Measurements from ENCODE around the gene MROH9.

The MROH9 gene

DNA sequence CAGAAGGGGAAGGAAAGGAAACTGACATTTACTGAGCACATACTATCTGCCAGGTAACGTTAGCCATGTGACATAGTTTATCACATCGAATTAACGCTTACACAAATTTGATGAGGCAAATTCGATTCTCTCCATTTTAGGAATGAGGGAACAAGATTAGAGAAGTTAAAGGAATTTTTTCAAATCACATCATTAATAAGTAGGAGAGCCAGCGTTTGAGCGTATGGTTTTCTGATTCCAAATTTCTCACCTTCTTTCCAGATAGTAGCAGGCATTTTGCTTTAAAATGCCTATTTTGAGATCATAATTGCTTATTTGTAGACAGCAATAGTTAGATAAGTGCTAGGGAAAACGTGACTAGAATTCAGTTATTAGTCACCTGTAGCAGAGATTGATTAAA is 174.6 kb downstream of the MROH9 start:
- Histone ChIP-seq H3K27ac (ENCODE audit: low read length) (no peak overlapping the region), H3K4me3 (ENCODE audit: low read length) (no peak overlapping the region), H3K27me3 (replicated peaks; ENCODE audit: insufficient read depth, low read length) (no peaks in the 10 kb centered on the region), H3K9me3 (replicated peaks; ENCODE audit: insufficient read depth, low read length) (no peaks in the 10 kb centered on the region), H2AFZ (ENCODE audit: low read length) (no peak overlapping the region), H3K4me1 (ENCODE audit: low read length) (no peaks in the 10 kb centered on the region), H3K9ac (ENCODE audit: low read length) (no peak overlapping the region), H3K36me3 (replicated peaks; ENCODE audit: insufficient read depth, low read length) (no peaks in the 10 kb centered on the region), H3F3A (ENCODE audit: insufficient read depth, low read length) (no peaks in the 10 kb centered on the region), H4K20me1 (ENCODE audit: insufficient read depth, low read length) (no peaks in the 10 kb centered on the region), H3K4me2 (ENCODE audit: low read depth, low read length) (no peak overlapping the region), H3K79me2 (ENCODE audit: low read length) (no peaks in the 10 kb centered on the region), H3K9me2 (replicated peaks; ENCODE audit: insufficient read depth, low read length) (no peaks in the 10 kb centered on the region)
- TF ChIP-seq EZH2 (optimal IDR thresholded peaks at IDR 0.05; ENCODE audit: low read depth, low read length) (no peak), EZH2phosphoT487 (IDR thresholded peaks at IDR 0.05; ENCODE audit: low read length) (no peak)
- TF ChIP-seq, protein P1, sequence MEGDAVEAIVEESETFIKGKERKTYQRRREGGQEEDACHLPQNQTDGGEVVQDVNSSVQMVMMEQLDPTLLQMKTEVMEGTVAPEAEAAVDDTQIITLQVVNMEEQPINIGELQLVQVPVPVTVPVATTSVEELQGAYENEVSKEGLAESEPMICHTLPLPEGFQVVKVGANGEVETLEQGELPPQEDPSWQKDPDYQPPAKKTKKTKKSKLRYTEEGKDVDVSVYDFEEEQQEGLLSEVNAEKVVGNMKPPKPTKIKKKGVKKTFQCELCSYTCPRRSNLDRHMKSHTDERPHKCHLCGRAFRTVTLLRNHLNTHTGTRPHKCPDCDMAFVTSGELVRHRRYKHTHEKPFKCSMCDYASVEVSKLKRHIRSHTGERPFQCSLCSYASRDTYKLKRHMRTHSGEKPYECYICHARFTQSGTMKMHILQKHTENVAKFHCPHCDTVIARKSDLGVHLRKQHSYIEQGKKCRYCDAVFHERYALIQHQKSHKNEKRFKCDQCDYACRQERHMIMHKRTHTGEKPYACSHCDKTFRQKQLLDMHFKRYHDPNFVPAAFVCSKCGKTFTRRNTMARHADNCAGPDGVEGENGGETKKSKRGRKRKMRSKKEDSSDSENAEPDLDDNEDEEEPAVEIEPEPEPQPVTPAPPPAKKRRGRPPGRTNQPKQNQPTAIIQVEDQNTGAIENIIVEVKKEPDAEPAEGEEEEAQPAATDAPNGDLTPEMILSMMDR (IDR thresholded peaks at IDR 0.05; ENCODE audit: low read length), result no peak
- DNase-seq, result no peak

DNA sequence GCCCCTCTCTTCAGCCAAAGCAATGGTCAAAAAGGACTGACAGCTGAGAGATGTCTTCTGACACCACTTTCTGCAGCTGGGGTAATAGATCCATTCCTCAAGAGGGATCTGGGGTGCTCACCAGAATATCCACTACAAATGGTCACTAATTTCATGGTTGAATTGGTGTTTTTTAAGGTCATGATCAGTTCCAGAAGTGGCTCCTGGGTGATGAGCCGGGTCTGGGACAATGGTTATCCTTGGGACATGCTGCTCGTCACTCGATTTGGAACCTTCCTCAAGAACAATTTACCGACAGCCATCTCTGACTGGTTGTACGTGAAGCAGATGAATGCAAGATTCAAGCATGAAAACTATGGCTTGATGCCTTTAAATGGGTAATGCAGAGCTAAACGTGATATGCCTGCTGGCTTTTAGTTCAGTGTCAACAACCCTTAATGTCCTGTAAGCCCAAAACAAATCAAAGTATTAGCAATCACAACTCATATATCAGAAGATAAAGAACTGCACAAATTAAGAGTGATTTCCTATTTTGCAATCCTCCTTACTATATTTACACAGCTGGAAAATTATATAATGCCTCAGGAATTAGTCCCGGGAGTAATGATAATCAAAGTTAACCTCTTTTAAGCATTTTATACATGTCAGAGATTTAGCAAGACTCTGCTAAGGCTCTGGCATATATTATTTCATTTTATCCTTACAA is 175.4 kb downstream of the MROH9 start:
- Histone ChIP-seq H3K9me3 (replicated peaks; ENCODE audit: insufficient read depth, low read length) (no peaks in the 10 kb centered on the region), H3K27ac (ENCODE audit: low read length) (no peak overlapping the region), H3K27me3 (replicated peaks; ENCODE audit: insufficient read depth, low read length) (no peaks in the 10 kb centered on the region)

DNA sequence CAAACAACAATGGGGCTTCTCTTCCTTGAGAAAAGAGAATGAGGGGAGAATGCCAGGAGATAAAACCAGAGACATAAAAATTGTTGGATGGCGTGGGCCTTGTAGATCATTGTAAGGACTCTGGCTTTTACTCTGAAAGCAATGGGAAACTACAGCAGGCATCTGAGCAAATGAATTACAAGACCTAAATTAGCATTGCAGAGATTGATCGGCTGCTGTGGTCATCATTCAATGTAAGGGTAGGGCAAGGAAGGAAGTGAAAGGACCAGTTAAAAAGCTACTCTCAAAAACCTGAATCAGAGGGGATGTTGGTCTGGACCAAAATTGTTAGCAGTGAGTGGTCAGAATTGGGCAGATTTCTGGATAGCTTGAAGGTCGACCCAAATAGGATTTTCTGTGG is 176.8 kb downstream of the MROH9 start:
- no peak overlapping the region for H3K4me2 ChIP-seq (ENCODE audit: low read depth, low read length)
- H3K9me2 ChIP-seq (replicated peaks; ENCODE audit: insufficient read depth, low read length), result no peaks in the 10 kb centered on the region
- no peaks in the 10 kb centered on the region for H3K36me3 ChIP-seq (replicated peaks; ENCODE audit: insufficient read depth, low read length)
- no peak for DNase-seq
- H4K20me1 ChIP-seq (ENCODE audit: insufficient read depth, low read length), result no peaks in the 10 kb centered on the region
- no peaks in the 10 kb centered on the region for H3K9me3 ChIP-seq (replicated peaks; ENCODE audit: insufficient read depth, low read length)
- no peak overlapping the region for H3K4me3 ChIP-seq (ENCODE audit: low read length)
- H3K27me3 ChIP-seq (replicated peaks; ENCODE audit: insufficient read depth, low read length), result no peaks in the 10 kb centered on the region
- H3K79me2 ChIP-seq (ENCODE audit: low read length), result no peaks in the 10 kb centered on the region
- no peak overlapping the region for H3K9ac ChIP-seq (ENCODE audit: low read length)
- H3F3A ChIP-seq (ENCODE audit: insufficient read depth, low read length), result no peaks in the 10 kb centered on the region
- no peaks in the 10 kb centered on the region for H3K4me1 ChIP-seq (ENCODE audit: low read length)
- TF ChIP-seq, protein P1 (IDR thresholded peaks at IDR 0.05; ENCODE audit: low read length), result no peak
- TF ChIP-seq EZH2 (optimal IDR thresholded peaks at IDR 0.05; ENCODE audit: low read depth, low read length), result no peak
- no peak overlapping the region for H3K27ac ChIP-seq (ENCODE audit: low read length)
- H2AFZ ChIP-seq (ENCODE audit: low read length), result no peak overlapping the region

More for the DNA sequence above, 175.4 kb downstream of the MROH9 start:
- Histone ChIP-seq H3K9ac (ENCODE audit: low read length) (no peak overlapping the region), H3K4me1 (ENCODE audit: low read length) (no peaks in the 10 kb centered on the region), H3K9me2 (replicated peaks; ENCODE audit: insufficient read depth, low read length) (no peaks in the 10 kb centered on the region), H3K4me3 (ENCODE audit: low read length) (no peak overlapping the region), H4K20me1 (ENCODE audit: insufficient read depth, low read length) (no peaks in the 10 kb centered on the region), H3K36me3 (replicated peaks; ENCODE audit: insufficient read depth, low read length) (no peaks in the 10 kb centered on the region), H2AFZ (ENCODE audit: low read length) (no peak overlapping the region), H3K4me2 (ENCODE audit: low read depth, low read length) (no peak overlapping the region), H3K79me2 (ENCODE audit: low read length) (no peaks in the 10 kb centered on the region), H3F3A (ENCODE audit: insufficient read depth, low read length) (no peaks in the 10 kb centered on the region)
- DNase-seq, result no peak
- TF ChIP-seq, protein P1 (IDR thresholded peaks at IDR 0.05; ENCODE audit: low read length), result no peak
- TF ChIP-seq EZH2 (optimal IDR thresholded peaks at IDR 0.05; ENCODE audit: low read depth, low read length), result no peak
